ENCODE results near the gene WDR20.

WDR20 gene

GRCh38 chr14:102201776-102202175 lies 62.1 kb downstream of the WDR20 start:
- no peak for DNase-seq

- no peak for DNase-seq
These were observed 63.2 kb downstream of the WDR20 start for GRCh38 chr14:102202944-102203343.

- DNase-seq, result no peak
These were observed 63.7 kb downstream of the WDR20 start for GRCh38 chr14:102203382-102203781.

- no peak for DNase-seq
These were observed 65.9 kb downstream of the WDR20 start for GRCh38 chr14:102205560-102205959.

- no peak for DNase-seq
These were observed 67.2 kb downstream of the WDR20 start for GRCh38 chr14:102206918-102207317.

DNA sequence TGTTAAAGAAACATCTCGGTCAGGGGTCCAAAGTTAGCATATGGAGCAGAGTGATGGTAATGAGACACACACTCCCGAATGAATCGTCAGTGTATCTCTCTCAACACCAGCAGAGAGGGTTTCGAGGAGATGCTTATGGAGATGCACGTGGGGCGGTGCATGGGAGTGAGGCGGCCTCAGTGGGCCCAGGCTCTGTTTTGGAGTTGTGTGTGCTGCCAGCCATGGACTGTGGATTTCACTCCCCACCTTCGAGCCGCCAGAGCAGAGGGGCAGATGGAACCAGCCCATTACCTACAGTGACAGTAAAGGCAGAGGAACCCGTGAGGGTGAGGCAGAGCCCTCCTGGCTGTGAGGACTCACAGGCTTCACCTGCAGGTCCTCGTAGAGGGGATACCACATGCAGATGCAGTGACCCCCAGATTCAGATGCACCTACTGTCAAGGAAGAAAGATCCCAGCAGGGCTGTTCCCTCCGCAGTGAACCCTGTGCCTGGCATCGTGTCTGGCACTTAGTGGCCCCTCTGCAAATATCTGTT lies 68.2 kb downstream of the WDR20 start:
- DNase-seq, result no peak

GRCh38 chr14:102208741-102209140 lies 69.0 kb downstream of the WDR20 start:
- no peak for DNase-seq

DNA sequence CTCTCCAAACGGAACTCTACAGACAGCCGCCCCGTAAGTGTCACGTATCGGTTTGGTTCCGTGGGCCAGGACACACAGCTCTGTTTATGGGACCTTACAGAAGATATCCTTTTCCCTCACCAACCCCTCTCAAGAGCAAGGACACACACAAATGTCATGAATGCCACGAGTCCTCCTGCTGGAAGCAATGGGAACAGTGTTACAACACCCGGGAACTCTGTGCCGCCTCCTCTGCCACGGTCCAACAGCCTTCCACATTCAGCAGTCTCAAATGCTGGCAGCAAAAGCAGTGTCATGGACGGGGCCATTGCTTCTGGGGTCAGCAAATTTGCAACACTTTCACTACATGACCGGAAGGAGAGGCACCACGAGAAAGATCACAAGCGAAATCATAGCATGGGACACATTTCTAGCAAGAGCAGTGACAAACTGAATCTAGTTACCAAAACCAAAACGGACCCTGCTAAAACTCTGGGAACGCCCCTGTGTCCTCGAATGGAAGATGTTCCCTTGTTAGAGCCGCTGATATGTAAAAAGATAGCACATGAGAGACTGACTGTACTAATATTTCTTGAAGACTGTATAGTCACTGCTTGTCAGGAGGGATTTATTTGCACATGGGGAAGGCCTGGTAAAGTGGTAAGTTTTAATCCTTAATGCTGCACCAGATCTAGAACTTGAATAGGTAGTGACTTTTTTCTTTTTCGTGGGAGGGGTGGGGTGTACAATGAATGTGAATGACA lies 69.7 kb downstream of the WDR20 start:
- no peak for DNase-seq

DNA sequence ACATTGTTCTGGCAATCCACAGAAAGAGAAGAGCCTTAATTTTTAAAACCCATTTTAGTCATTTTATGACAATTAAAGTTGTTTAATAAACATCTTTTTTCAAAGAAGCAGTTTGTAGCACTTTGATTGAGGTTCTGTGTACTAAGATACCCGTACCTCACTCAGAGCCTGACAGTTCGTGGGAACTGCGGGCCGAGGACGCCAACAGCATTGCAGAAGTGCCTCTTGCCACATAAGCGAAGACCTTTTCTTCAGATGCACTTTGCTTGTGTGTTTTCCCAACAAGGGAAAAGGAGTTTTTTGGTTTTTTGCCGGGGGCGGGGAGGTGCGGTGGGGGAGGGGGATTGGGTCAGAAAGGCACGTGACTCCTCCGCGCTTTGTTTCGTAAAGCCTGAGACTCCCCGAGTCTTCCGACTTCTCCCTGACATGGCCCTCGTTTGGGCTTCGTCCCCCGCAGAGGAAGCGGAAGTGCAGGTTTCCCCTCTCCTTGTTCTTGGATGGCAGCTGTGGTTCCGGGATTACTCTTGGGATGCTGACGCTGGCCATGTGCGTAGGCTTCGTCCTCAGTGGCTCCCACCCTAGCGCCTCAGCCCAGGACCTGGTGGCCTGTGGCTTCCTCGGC lies 70.8 kb downstream of the WDR20 start:
- no peak for DNase-seq

DNA sequence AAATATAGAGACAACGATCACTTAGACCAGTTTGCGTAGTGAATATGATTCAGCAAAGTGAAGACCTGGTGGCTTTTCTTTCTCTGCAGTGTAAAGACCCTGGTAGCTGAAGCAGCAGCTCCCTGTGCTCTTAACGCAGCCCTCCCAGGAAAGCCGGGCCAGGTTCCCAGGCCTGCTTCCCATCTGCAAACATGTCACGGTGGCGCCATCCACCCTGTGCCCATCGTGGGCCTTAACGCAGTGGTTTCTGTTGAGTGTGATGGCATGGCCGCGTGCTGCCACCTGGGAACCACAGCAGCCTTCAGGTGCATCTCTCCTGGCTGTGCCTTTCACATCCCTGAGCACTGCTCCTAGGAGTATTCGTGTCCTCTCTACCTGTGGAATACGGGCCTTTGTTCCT lies 71.5 kb downstream of the WDR20 start:
- DNase-seq, result no peak

GRCh38 chr14:102212356-102212755 lies 72.7 kb downstream of the WDR20 start:
- DNase-seq, result no peak

DNA sequence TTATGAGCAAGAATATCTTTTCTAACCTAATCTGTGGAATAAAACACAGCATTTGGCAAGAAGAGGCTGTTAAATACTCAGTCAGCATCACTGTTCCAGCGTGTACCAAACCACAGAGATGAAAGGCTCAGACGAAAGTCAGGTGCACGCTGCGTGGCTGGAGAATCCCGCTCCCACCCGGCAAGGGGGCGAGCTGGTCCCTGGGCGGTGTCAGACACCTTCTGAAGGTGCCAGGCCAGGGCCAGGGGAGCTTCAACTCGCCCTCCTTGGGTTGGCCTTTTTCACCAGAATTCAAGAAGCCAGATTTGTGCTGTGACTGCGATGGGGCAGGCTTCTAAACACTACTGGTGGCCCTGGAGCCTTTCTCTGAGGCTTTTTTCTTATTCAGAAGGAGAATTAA lies 73.1 kb downstream of the WDR20 start:
- DNase-seq, result no peak

GRCh38 chr14:102213470-102213869 lies 73.8 kb downstream of the WDR20 start:
- DNase-seq, result no peak

DNA sequence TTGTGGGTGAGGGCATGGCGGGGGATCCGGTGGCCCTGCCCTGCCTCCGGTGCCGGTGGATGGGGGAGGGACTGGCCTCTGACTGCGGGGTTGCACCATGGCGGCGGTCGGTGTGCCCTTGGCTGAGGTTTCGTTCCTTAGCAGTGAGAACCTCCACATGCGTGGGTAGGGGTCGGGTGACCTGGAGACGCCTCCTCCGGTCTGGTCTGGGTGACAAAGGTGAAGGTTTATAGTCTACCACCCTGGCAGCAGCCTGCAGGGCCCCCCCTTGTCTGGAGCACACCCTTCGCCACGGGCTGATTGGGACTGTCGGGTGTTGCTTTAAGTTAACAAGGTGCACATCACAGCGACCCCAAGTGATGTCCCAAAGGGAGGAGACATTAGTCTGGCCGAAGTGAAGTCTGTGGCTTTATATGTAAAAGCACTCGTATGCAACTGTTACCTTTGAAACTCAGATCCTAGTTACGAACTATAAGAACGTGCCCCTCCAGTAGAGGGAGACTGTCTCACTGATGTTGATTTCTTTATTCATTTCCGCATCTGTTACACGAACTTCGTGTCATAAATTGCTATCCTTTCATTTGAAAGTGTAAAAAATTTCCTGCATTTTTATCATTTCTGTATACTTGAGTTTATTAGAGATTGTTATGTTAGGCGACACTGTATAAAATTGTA lies 74.4 kb downstream of the WDR20 start:
- DNase-seq, result no peak

DNA sequence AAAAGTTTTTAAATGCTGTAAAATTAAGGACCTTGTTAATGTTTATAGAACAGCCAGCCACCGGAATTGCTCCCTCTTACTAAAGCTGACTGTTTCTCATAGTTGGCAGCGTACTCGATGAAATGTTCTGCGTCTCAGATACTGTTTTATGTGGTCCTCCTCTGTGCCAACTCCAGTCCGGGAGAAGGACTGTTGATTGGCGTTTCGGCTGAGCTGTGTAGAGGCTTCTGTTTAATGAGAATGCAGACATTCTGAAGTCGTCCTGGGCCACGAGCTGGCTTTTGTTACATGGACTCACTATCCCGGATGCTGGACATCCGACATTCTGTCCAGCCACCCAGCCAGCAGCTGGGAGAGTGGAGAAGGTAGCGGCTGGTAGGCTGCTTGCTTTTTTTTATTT lies 75.4 kb downstream of the WDR20 start:
- no peak for DNase-seq

- no peak for DNase-seq
These were observed 76.0 kb downstream of the WDR20 start for GRCh38 chr14:102215576-102216250.

- DNase-seq, result no peak
These were observed 77.7 kb downstream of the WDR20 start for GRCh38 chr14:102217399-102217798.

GRCh38 chr14:102217987-102218421 lies 78.3 kb downstream of the WDR20 start:
- no peak for DNase-seq

- no peak for DNase-seq
These were observed 79.0 kb downstream of the WDR20 start for GRCh38 chr14:102218688-102219087.

DNA sequence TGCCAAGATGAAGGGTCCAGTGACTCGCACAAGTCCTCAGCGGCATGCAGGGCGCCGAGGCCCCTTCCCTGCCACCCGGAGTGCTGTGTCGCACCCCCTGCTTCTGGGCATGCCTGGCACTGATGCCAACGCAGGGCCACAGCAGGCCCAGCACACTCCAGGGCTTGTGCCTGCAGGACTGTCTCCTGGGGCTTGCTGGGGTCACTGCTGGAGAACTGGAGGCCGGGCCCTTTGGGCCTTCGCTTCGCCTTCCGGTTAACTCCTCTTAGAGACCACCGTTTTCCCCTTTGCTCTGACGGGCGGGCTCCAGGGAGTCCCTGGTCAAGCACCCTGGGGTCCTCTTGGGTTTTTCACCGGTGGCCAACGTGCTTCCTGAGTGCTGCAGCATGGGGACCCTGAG lies 79.6 kb downstream of the WDR20 start:
- DNase-seq, result no peak

DNA sequence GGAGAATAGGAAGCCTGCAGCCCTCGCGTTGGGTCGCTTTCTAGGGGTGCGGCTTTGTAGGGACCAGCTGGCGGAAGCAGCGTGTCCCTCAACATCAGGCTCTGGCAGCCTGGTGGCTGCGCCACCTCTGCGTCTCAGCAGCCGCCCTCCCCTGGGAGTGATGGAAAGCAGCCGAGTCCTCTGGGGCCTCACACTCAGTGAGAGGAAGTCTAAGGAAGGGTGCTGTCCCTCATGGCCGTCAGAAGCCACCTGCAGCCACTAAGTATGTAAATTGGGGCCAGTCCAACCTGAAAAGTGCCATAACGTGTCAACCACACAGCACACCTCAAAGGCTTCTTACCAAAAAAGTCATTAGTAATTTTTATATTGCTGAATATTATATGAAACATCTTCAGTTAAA lies 80.3 kb downstream of the WDR20 start:
- DNase-seq, result no peak

DNA sequence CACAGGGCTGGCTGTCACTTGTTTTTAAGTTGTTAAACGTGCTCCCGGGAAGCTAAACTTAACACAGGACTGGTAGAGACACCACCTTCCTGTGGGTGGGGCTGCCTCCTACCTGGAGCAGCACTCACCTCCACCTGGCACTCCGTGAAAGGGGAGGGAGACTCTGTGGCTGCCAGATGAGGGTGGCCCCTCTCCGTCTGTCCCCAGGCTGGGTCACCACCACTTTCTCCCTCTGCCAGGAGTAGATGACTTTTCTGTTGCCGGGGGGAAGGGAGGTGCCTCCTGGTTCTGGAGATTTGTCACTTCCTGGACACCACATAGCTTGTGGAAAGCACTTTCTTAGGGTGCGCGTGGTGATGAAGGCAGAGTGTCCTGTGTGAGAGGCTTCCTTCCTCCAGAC lies 81.3 kb downstream of the WDR20 start:
- DNase-seq, result no peak

GRCh38 chr14:102222009-102222575 lies 82.4 kb downstream of the WDR20 start:
- no peak for DNase-seq

Measured in NCI-H774 (cell line).